GM19351 (cell line): ENCODE results near the gene GPR18.

Experiments
- ATAC-seq: cut with Tn5 transposase; IDR thresholded peaks from one replicate; pipeline ENCODE4 v1.9.1; 2021; ENCODE audit warnings: mild to moderate bottlenecking, moderate library complexity; ENCODE audit not compliant: unreplicated experiment

GPR18 gene

GRCh38 chr13:99258210-99258860, at the start of gene GPR18:
GPR18 (minus strand) TSS chr13:99258379; CDS start chr13:99255872, 2,507 bp downstream.
- ATAC-seq = peak; percentile 91

- ATAC-seq = peak; percentile 48
Observed at GRCh38 chr13:99307648-99308339, 49.6 kb upstream of the GPR18 start.

DNA sequence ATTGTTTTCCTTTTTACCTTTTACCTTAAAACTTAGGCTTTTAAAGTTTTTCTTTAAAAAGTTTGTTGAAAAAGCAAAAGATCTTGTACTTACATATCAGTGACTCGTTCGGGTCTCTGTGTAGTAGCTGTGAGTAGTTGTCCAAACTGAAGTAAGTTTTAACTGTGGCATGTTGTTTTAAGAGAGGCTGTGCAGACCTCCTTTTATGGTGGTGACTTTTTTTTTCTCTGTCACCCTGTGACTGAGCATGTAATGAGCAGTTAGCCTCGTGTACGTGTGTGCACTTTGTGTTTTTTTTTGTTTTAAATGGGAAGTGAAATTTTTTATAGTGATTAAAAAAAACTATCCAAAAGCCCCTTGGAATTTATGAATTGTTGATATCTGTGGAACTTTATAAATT, 49.1 kb upstream of the GPR18 start, which contains the start of gene GPR183:
Gene GPR183, minus strand, starts transcription at position 153 of the 400 bp plus-strand sequence. CDS start 11,254 bp downstream, outside the sequence.
- ATAC-seq = peak; percentile 59

DNA sequence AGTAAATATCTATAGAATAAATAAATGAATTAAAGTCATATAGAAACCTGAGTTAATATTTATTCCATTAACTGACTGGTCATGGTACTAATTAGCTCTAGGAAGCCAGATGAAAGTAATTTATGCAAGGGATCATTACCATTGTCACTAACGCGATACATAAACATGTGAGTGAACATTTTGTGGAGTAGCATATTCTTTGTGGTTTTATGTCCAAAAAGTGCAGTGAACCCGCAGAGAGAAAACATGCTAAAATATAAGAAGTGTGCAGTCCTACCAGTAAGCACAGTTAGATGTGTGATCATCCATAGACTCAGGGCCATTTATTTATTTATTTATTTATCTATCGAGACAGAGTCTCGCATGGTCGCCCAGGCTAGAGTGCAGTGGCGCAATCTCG, 47.4 kb upstream of the GPR18 start:
- ATAC-seq = no peak

- no peak for ATAC-seq
Observed at GRCh38 chr13:99305158-99305557, 47.0 kb upstream of the GPR18 start.

DNA sequence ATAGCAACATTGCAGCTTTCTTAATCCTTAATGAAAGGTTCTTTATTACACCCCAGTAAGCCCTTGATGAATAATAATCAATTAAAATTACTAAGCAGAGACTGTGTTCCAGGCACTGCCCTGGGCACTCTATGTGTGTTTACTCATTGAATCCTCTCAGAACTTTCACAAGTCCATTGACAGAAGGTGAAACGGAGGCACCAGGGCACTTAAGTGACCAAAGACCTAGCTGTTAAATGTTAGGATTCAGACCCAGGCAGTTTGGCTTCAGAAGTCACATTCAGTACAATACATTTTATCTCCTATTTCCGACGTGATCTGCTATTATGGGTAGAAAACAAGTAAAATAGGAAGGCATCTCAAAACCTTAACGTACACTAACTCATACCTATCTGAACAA, 46.4 kb upstream of the GPR18 start:
- ATAC-seq = no peak

DNA sequence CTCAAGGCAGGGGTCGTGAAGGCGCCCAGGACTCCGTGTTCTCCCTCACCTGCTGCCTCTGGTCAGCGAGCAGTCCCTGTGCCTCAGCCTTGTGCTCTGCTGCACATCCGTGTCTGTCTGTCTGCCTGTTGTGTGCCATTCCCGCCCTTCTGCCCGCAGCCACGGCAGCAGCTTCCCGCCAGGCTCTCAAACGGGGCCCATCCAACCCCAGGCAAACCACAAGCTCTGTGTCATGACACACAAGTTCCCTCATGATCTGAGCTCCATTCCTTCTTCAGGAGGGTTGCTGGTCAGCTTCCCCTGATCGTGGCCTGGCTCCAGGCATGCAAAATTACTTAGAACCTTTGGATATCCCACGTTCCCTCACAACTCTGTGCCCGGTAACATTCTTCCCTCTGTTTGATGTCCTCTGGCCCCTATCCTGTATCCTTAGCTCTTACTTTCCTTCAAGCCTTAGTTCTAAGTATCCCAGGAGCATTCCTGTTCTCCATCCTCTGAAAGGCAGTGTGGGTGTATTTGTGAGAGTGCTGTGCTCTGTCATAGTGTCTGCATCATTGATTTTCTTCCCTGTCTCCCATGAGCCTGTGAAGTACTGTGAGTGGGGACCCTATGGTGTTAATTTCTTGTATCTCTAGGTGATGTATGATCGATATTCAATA, 45.8 kb upstream of the GPR18 start:
- ATAC-seq = no peak

DNA sequence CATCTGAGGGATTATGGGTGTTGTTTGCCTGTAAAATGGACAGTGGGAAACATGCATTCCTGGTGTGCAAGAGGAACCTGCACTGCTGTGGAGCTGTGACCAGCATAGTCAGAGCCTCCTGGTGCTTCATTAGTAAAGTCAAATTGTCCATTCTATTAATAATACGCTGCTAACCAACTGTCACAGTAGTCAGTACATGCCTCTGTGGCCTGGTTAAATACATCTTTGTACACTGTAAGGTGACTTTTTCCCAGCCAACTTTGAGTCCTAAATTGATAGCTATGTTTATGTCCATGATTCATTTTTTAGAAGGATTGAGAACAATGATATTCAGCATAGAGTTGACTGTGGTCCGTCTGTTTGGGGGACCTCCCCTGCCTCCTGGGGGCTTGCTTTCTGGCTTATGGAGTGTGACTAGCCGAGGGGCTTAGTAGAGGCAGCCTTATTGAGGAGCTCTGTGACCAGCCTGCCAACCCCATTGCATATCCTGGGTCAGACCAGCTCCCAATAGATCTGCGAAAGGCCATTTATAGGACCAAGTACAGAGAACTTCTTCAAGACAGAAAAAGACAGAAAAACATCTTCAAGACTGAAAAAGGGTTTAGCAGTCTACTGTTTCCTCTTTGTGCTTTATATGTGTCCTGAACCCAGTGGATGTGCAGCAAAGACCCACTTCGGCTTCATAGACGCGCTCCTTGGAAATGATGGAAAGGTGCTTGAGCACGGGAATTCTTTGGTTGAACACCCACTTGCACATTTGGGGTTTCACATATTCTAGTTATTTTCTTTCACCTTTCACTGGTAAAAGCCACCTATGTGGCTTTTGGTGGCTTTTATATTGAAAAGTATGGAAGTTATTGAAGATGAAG, 44.7 kb upstream of the GPR18 start:
- no peak for ATAC-seq

GRCh38 chr13:99301913-99302636, 43.9 kb upstream of the GPR18 start:
- ATAC-seq = peak; percentile 31

DNA sequence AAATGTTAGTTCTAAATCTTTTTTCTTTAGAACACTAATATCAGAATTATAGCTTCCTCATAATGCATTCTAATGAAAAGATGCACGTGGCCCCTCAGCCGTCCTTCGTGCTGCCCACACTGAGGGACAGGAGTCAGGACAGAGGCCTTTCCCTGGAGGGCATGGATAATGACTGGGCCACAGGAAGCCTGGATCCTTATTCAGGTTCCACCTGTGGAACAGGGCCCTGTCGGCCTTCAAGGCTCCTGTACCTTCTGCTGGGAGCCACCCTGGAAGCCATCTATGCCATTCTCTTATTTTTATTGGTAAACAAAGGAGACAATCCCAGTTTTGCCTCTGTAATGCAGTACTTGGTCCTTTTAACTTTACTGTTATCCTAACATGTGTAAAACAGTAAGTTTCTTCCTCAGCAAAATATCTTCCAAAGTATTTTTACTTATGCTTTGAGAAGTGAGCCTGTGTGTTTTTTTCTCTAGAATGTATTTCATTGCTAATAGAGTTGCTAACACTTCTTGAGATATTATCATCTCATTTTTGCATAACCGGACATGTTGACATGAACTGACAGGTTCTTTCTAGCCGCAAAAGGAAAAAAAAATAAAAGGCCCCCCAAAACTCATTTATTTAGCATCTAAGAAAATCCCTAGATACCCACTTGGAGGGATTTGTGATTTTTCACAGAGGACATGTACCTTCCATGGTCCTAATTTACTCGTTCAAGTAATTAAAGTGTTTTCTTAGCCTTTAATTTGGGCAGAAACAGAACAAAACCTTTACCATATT, 43.1 kb upstream of the GPR18 start:
- ATAC-seq = no peak

DNA sequence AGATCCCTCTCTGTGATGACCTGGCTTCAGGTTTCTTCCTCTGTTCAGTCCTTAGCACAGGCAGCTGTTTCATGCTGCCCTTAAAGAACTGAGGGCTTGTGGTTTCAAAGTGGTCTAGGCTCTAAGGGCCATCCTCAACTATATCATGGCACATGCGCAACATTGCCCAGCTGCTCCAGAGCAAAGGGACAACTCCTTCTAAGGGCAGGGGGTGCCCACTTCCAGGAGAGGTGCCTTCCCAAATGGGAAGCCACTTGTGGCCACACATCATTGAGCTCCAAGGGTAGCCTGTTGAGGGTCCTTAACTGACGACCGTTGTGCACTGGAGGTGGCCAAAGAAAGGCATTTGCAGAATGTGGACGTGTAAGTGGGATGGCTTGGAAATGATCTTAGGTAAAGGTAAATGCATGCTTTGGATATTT, 41.8 kb upstream of the GPR18 start:
- peak; percentile 18 for ATAC-seq

DNA sequence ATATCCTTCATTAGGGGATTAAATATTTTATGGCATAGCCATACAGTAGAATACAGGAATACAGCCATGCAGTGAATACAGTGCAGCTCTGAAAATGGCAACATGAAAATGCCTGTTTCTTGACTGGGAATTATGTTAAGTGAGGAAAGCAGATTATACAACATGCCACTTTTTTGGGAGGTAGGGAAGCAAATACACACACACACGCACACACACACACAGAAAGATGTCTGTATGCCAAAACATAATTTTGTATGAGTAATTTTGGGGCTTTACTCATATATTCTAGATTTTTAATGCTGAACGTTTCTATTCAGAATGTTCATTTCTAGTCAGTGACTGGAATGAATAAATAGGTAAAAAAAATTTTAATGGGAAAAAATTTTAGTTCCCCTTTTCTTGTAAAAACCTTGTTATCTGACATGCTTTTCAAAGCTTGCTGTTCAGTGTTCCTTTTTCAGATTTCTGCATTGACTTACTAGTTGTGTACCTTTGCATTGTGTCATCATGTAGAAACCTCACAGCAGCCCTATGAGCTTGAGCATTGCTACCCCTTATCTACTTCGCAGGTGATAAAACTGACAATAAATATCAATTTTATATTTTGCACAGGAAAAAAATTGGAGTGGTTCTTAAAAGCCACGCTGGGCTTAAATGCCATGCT, 41.2 kb upstream of the GPR18 start:
- ATAC-seq = peak; percentile 3

GRCh38 chr13:99298056-99298455, 39.9 kb upstream of the GPR18 start:
- peak; percentile 22 for ATAC-seq

DNA sequence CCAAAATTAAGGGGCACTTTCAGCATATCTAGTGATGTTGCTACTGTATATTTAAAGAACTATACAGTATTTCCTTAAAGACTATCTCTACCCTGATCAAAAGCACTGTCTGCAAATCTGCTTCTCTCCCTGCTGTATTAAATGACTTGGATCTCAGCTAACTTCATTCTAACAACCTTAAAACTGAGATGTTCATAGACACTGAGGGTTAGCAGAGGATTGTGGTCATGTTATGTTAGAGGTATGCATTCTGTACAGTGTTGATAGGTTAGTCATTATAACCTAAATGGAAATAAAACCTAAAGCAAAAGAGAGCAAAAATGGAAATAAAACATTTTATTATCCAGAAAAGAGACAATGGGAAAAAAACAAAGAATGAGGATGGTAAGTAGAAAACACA, 39.2 kb upstream of the GPR18 start:
- no peak for ATAC-seq

DNA sequence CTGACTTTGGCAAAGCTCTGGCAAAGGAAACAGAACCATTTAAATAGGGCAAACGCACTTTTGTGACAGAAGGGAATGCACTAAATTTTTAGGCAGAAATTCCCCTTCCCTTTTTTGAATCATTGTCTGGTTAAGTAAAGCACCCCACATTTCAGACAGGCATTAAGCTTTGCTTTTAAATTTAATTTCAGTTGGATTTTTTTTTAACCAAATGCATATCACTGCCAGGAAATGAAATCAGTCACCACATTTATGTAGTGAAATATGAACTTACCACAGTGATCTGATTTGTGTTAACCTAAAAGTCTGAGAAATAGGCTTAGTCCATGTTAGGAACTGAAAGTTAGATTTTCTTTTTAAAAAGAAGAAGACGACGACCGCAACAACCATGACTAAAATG, 38.2 kb upstream of the GPR18 start:
- ATAC-seq = peak; percentile 61

GRCh38 chr13:99295488-99296252, 37.5 kb upstream of the GPR18 start:
- ATAC-seq = no peak

DNA sequence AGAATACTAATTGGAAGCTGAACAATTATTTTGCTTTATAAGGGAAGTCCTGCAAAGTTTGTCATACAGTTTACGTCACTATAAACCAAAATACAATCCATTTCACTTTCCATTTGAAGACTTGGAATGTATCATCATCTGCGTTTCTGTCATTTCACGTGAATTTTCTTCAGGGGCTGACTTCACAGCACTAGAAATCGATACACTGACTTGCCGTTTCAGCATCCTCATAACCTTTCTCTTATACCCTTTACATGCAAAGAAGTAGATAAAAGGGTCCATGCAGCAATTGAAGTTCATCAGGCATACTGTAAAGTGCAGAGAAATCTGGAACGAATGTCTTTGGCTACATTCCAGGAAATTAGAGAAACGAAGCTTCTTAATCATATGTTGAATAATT, 36.8 kb upstream of the GPR18 start:
- no peak for ATAC-seq

GRCh38 chr13:99294198-99294597, 36.0 kb upstream of the GPR18 start:
- ATAC-seq = no peak
